ENCODE results near the gene TMEM169. TPM values are rescaled to one million over a fixed set of nuclear protein-coding genes. Genes with fewer than 3 reads are reported as not detected.

The TMEM169 gene
- total RNA-seq, 2 donors from 2014 or later: 1.1 to 3.8 TPM

DNA sequence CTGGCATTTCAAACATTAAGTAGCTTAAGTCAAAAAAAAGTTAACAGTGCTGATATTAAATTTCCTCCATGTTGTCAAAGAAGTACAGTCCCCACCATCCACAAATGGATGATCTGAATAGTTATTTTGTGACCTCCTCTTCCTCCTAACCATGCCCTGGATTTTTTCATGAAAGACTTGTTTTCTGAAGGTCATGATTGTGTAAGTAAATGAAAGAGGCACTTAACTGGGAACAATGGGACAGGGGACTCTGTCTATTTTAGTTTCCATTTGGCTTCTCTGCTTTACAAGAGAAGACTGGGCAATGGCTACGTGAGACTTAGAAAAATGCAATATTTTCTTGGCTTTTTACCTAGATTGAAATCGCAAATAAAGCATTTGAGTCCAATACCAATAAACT is 32.3 kb upstream of the TMEM169 start:
- no peak overlapping the region for H3K4me3 ChIP-seq (ENCODE audit: low read length)

GRCh38 chr2:216051350-216051749 is 30.4 kb upstream of the TMEM169 start:
- no peaks in the 10 kb centered on the region for H3K27me3 Mint-ChIP-seq (ENCODE audit: insufficient read depth)
- H3K36me3 ChIP-seq (ENCODE audit: control insufficient read depth, insufficient read depth, low read length): peaks cover 14% of the 10 kb centered on the region
- H3K9me3 ChIP-seq (ENCODE audit: control insufficient read depth, low read length): peaks cover 10% of the 10 kb centered on the region
- no peak for DNase-seq
- H3K4me1 Mint-ChIP-seq: no peaks in the 10 kb centered on the region
- H3K27me3 ChIP-seq (ENCODE audit: control insufficient read depth, insufficient read depth, low read length, poor library complexity, severe bottlenecking): no peaks in the 10 kb centered on the region
- H3K4me3 ChIP-seq (ENCODE audit: low read length): no peak overlapping the region
- H3K9ac ChIP-seq (ENCODE audit: extremely low read depth, low read length, poor library complexity, severe bottlenecking): no peak overlapping the region
- TF ChIP-seq, protein P1, sequence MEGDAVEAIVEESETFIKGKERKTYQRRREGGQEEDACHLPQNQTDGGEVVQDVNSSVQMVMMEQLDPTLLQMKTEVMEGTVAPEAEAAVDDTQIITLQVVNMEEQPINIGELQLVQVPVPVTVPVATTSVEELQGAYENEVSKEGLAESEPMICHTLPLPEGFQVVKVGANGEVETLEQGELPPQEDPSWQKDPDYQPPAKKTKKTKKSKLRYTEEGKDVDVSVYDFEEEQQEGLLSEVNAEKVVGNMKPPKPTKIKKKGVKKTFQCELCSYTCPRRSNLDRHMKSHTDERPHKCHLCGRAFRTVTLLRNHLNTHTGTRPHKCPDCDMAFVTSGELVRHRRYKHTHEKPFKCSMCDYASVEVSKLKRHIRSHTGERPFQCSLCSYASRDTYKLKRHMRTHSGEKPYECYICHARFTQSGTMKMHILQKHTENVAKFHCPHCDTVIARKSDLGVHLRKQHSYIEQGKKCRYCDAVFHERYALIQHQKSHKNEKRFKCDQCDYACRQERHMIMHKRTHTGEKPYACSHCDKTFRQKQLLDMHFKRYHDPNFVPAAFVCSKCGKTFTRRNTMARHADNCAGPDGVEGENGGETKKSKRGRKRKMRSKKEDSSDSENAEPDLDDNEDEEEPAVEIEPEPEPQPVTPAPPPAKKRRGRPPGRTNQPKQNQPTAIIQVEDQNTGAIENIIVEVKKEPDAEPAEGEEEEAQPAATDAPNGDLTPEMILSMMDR (conservative IDR thresholded peaks at IDR 0.05): no peak
- 93 to 100% methylated on average over 2 to 3 of the region's 3 CpGs for WGBS, 2 experiments (ENCODE audit: insufficient coverage in 1 of 2, insufficient read length in 1 of 2)
- peaks cover 8% of the 10 kb centered on the region for H3K9me3 Mint-ChIP-seq
- no peak overlapping the region for H3K27ac ChIP-seq (ENCODE audit: low read depth, low read length)
- no peak overlapping the region for H3K4me3 Mint-ChIP-seq
- H3K27ac Mint-ChIP-seq: peak overlapping the region; percentile 74
- H3K36me3 Mint-ChIP-seq (ENCODE audit: low read depth): peaks cover 29% of the 10 kb centered on the region
- no peaks in the 10 kb centered on the region for H3K4me1 ChIP-seq (ENCODE audit: control insufficient read depth, insufficient read depth, low read length)

More for the DNA sequence above, 32.3 kb upstream of the TMEM169 start:
- H3K36me3 Mint-ChIP-seq (ENCODE audit: low read depth): peaks cover 31% of the 10 kb centered on the region
- Histone ChIP-seq H3K36me3 (ENCODE audit: control insufficient read depth, insufficient read depth, low read length) (peaks cover 14% of the 10 kb centered on the region), H3K4me1 (ENCODE audit: control insufficient read depth, insufficient read depth, low read length) (no peaks in the 10 kb centered on the region), H3K27me3 (ENCODE audit: control insufficient read depth, insufficient read depth, low read length, poor library complexity, severe bottlenecking) (no peaks in the 10 kb centered on the region), H3K27ac (ENCODE audit: low read depth, low read length) (no peak overlapping the region), H3K9me3 (ENCODE audit: control insufficient read depth, low read length) (peaks cover 10% of the 10 kb centered on the region), H3K9ac (ENCODE audit: extremely low read depth, low read length, poor library complexity, severe bottlenecking) (no peak overlapping the region)
- H3K4me1 Mint-ChIP-seq: no peaks in the 10 kb centered on the region
- no peak for DNase-seq
- WGBS, 2 experiments (ENCODE audit: insufficient coverage in 1 of 2, insufficient read length in 1 of 2): 98 to 100% methylated on average over 1 to 2 of the region's 2 CpGs
- TF ChIP-seq, protein P1 (conservative IDR thresholded peaks at IDR 0.05): no peak
- no peak overlapping the region for H3K27ac Mint-ChIP-seq
- no peaks in the 10 kb centered on the region for H3K27me3 Mint-ChIP-seq (ENCODE audit: insufficient read depth)
- H3K4me3 Mint-ChIP-seq: no peak overlapping the region
- peaks cover 8% of the 10 kb centered on the region for H3K9me3 Mint-ChIP-seq

GRCh38 chr2:216052420-216052819 is 29.3 kb upstream of the TMEM169 start:
- peaks cover 8% of the 10 kb centered on the region for H3K9me3 Mint-ChIP-seq
- peaks cover 10% of the 10 kb centered on the region for H3K9me3 ChIP-seq (ENCODE audit: control insufficient read depth, low read length)
- WGBS, 2 experiments (ENCODE audit: insufficient coverage in 1 of 2, insufficient read length in 1 of 2): 87 to 100% methylated on average over 2 of the region's 2 CpGs
- peaks cover 5% of the 10 kb centered on the region for H3K36me3 ChIP-seq (ENCODE audit: control insufficient read depth, insufficient read depth, low read length)
- H3K4me1 Mint-ChIP-seq: no peaks in the 10 kb centered on the region
- H3K4me3 Mint-ChIP-seq: no peak overlapping the region
- no peaks in the 10 kb centered on the region for H3K4me1 ChIP-seq (ENCODE audit: control insufficient read depth, insufficient read depth, low read length)
- H3K4me3 ChIP-seq (ENCODE audit: low read length): no peak overlapping the region
- no peaks in the 10 kb centered on the region for H3K27me3 Mint-ChIP-seq (ENCODE audit: insufficient read depth)
- TF ChIP-seq, protein P1 (conservative IDR thresholded peaks at IDR 0.05): no peak
- H3K27ac Mint-ChIP-seq: no peak overlapping the region
- no peak for DNase-seq
- no peak overlapping the region for H3K27ac ChIP-seq (ENCODE audit: low read depth, low read length)
- H3K36me3 Mint-ChIP-seq (ENCODE audit: low read depth): peaks cover 29% of the 10 kb centered on the region
- no peak overlapping the region for H3K9ac ChIP-seq (ENCODE audit: extremely low read depth, low read length, poor library complexity, severe bottlenecking)
- H3K27me3 ChIP-seq (ENCODE audit: control insufficient read depth, insufficient read depth, low read length, poor library complexity, severe bottlenecking): no peaks in the 10 kb centered on the region

All from endodermal cell (in vitro differentiated cells).